SKM-1 treated with dmso at 0.1 percent for 144 hours (cell line): Measurements from ENCODE around the gene POLD2.

Source experiments
- DNase-seq: peaks from one replicate; lab custom pipeline; 2025; ENCODE audit not compliant: unreplicated experiment; lab: John Stamatoyannopoulos, UW

The POLD2 gene

DNA sequence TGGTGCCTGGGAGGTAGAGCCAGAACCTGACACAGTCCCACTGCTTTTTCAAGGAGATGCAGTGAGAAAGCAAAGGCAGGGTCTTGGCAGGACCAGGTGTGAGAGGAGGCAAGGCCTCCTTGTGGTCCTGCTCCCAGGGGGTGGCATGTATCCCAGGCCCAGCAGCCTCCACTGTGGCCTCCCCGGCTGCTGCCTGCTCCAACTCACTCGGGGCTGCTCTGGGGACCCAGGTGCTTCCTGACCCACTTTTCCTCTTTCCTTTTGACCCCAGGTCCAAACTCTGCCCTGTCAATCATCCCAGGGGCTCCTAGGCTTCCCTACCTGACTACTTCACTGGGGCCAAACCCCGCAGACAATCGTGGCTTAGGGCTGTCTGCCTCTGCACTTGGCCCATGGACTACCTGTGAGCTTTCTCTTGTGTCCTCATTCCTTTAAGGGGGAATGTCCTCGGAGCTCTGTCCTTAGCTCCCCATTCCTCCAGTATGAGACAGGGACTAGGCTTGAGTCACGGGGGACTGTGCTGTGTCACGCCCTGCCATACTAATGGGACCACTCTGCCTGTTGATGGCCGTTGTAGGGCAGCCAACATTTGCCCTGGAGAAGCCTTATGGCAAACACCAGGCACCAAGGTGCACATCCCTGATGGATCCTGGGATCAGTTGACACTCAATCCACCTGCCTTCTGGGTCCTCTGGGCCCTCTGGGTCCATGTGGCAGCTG lies 20.3 kb downstream of the POLD2 start:
- DNase-seq: no peak

DNA sequence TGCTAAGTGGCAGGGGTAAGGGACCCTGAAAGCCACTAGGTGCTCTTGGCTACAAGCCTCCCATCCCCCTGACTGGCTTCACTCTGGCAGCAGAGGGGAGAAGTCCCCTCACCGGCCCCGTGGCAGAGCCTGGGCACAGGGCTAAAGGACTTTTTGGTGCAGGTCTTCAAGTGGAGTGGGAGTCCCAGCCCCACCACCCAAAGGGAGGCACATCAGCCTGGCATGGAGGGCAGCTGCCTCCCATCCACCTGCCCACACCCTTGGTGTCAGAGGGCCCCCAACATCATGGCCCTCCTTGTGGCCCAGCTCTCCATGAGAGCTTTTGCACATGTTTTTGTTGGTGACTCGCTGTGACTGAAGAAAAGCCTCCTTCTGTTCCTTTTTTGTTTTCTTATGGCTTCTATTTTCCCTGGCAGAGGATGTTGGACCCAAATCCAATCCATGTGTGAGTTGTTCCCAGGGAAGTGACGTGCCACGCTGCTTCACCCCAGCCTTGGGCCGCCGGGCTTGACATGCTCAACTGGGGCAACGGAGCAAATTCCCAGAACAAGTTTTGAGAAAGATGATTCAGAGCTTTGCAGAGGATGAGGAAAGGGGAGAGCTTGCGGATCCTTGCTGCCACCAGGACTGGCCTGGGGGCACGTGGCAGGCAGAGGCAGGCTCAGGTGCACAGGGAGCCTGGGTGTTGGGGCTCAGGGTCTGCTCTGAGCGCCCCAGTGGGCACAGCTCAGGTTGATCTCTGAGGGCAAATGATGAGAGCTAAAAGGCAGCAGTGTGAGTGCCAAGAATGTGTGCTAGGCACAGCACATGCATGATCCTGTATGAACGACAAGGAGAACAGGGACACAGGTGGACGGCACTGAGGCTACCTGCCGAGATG lies 21.1 kb downstream of the POLD2 start:
- no peak for DNase-seq

GRCh38 chr7:44101303-44101965 lies 21.9 kb downstream of the POLD2 start:
- DNase-seq: no peak

DNA sequence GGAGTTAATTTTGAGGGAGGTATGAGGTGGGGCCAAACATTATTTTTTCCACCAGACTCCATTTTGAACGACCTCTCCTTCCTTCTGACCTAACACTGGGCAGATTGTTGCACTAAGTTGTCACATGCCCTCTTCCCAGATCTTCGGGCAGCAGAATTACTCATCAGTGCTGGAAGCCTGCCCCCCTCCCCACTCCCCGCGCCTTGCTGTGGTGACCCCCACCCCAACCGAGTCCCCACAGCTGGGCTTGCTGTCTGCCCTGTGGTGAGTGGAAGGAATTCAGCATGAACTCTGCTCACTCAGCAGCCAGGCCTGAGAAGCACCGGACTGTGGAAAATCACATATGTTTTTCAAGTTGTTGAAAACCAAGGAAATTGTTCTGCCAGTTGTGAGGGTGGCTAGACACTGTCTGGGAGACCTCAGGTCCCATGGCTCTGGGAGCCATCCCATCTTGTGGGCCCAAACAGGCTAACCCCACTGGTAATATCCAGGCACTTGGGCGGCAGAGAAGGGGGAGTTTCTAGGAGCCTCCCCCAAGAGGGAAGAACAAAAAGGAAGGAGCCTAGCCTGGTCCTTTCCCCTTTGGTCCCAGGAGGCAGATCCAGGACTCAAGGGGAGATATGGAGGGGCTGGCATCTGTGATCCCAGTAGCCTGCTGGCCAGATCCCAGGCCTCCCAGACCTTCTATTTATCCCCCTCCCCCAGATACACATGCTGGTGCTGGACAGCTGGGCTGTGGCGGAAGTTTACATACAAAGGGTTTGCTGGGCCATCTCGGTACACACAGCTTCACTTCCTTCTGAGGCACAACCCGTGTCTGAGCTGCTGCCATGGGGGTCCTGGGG lies 22.7 kb downstream of the POLD2 start:
- no peak for DNase-seq

DNA sequence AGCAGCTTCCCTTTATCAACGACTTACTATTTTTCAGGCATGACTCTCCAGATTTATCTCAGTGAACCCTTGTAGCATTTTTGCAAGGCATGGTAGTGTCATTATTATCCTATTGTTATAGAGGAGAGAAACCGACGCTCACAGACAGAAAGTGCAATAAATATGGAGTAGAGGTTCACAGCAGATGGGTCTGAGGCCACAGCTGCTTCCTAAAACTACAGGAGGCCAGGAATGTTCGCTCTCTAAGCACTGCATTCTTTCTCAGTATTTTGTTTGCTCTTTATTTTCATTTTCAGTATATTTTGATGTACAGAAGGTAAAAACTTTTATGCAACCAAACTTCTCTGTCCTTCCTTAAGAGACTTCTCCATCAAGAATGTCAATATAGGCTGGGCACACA lies 23.7 kb downstream of the POLD2 start:
- no peak for DNase-seq

- no peak for DNase-seq
These were observed 25.0 kb downstream of the POLD2 start for GRCh38 chr7:44098092-44099068.

GRCh38 chr7:44097064-44097932 lies 26.1 kb downstream of the POLD2 start:
- DNase-seq: no peak

GRCh38 chr7:44096326-44096881 lies 26.9 kb downstream of the POLD2 start:
- no peak for DNase-seq

DNA sequence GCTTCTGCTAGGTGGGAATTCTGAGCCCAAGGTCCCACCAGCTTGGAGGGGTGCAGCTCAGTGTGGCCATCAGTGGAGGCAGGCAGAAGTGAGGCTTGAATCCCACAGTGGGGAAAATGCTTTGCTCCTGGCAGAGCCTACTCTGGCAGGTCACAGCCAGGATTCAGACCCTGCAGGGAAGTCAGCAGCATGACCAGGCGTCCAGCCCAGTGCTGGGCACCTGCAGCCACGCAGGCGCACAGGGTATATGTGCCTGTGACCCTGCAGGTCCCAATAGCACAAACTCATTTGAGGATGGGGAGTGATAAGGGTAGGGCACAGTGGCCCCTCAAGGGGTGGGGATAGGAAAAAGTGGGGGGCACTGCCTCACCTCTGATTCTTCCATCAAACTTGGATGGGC lies 27.6 kb downstream of the POLD2 start:
- DNase-seq: no peak

DNA sequence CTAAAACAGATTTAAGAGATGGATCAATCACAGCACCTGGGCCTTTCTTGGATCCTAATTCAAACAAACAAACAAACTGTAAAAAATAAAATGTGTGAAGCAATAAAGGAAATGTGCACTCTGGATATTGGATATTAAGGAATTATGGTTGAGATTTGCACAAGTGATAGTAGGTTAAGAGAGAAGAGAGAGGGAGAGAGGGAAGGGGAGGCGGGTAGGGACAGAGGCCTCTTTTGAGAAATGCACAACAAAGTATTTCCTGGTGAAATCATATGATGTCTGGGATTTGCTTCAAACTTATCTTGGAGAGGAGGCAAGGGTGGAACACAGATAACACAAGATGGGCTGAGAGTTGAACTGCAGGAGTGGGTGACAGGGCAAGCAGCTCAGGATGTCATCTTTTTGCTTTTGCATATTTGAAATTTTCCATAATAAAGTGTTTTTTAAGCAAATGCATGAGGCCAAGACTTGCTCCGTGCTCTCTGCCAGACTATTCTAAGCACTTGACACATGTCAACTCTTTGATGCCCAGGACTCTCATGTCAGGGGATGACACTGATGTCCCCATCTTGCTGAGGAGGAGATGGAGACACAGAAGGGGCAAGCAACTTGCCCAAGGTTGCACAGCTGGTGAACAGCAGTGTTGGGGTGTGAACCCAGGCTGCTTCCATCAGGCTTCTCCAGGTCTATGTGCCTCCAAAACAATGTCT lies 28.3 kb downstream of the POLD2 start:
- no peak for DNase-seq

DNA sequence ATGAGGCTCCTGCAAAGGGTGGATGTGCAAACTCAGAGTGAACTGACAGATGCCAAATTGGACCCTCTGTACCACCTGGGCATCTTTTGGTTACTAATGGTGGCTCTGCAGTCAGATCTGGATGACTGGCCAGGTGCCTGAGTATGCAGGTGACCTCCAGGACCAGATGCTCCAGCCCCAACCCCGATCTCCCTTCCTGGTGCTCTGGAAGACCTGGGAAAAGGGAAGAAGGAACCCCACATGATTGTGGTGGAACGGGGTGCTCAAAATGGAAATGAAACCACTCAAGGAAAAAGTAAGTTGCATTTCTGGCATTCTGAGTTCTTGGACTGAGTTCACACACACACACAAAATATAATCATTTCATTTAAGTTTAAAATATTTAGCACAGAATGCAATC lies 29.0 kb downstream of the POLD2 start:
- DNase-seq: no peak

DNA sequence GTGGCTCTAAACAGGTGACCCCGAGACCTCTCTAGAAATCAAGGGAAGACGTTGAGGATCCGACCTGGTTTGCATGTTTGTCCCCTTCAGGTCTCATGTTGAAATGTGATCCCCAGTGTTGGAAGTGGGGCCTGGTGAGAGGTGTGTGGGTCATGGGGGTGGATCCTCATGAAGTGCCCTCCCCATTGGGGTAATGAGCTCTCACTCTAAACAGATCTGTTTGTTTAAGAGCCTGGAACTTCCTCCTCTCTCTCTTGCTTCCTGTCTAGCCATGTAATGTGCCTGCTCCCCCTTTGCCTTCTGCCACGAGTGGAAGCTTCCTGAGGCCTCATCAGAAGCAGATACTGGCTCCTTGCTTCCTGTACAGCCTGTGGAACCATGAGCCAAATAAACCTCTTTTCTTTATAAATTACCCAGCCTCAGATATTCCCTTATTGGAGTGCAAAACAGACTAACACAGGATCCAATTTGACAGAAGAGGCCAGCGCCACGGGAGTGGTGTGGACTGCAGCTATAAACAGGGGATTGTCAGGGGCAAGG lies 30.2 kb downstream of the POLD2 start:
- DNase-seq: no peak

DNA sequence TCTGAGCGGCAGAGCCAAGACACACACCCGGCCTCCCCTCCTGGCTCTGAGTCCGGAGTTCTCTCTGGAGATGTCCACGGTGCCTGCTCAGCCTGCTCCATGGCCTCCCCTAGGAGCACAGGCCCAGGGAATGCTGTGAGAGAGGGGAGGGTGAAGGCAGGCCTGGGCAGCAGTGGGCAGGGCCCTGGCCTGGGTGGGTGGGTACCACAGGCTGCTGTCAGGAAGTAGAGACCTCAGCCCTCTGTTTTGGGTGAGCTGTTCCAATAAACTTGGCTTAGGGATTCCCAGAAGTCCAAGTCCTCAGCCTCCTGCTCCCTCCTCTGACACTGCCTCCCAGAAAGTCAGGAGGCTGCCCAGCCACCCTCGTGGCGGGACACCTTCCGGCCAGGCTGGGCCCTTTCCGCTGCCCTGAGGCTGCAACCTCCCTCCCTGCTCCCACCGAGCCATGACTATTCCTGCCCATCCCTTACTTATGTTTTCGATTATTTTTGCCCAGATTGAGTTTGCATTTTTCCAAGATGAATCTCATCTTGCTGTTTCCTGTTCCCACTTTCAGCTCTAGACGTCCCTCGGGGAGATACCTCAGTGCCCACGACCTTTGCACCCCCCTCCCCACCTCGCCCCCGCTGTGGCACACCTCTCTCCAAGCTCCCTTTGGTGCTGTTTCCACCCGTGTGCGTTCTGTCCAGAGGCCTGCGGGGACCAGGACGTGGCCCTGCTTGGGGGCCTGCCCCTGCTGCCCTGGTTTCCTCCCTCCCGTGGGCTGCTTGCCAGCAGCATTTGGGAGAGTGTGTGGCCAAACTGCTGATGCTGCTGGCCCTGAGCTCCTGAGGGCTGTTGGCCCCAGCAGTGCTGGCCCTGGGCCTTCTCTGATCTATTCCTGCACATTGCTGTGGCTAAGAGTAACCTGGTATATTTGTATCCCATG lies 35.2 kb downstream of the POLD2 start:
- no peak for DNase-seq

DNA sequence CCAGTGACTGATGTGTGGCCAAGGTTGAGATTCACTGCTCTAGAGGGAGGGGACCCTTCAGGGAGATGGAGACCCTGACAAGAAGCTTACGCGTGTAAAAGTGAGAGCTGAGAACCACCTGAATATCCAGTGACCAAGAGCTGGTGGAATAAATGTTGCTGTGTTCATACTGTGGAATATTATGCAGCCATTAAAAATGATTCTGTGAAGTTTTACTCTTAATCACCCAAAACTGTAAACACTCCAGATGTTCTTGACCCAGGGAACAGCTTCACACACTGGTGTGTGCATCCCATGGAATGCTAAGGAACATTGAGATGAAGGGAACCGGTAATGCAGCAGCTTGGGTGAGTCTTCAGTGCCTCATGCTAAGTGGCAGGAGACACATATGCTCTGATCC lies 36.7 kb downstream of the POLD2 start:
- DNase-seq: no peak

- DNase-seq: no peak
These were observed 37.8 kb downstream of the POLD2 start for GRCh38 chr7:44085546-44085945.

DNA sequence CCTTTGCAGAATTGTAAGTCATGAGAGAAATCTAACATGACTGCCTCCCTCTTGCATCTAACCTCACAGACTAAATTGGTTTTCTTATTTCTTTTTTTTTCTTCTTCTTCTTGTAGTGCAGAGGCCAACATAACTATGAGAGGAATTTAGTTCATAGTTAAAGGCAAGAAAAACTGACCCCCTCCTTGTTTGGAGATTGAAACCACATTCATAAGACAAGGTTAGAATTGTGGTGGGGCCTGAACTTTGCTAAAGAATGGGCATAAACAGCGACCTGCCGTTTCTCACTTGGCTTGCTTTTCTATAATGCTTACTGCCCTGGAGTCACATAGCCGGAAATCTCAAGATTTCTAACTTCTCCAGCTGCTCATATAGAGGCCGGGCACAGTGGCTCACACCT lies 38.6 kb downstream of the POLD2 start:
- no peak for DNase-seq

DNA sequence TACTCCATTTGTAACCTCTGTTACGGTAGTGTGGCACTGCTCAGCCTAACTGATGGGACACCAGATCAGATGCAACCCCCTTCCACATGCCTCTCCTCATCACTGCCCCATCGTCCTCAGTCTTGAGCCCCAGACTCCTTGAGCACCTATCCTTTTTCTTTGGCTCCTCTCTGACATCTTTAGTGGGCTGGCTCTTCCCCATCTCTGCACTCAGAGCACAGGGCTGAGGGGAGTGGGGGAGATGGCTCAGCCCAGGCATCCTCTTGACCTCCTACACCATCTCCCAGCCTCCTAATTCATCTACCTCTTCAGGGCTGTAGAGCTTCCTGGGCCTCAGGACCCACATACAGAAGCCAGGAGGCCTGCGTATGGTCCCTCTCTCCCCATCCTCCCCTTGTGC lies 39.6 kb downstream of the POLD2 start:
- no peak for DNase-seq
